HL-60 (cell line): Measurements from ENCODE around the gene ACSM4.

Source experiments
- DNase-seq, 2 experiments: peaks; one replicate each; pipeline ENCODE4 v3.0.0-alpha.2; 2010 to 2020; ENCODE audit warnings: low read depth in 1 of 2, low spot score in 1 of 2
- H3K27ac ChIP-seq: fragments of 250-450 bp; sonication (Bioruptor Pico); replicated peaks from 2 replicates; pipeline ENCODE4 v1.5.1; 2020; ENCODE audit warnings: mild to moderate bottlenecking, moderate library complexity
- H3K27me3 ChIP-seq: fragments of 250-450 bp; sonication (Bioruptor Pico); 2 replicates; pipeline ENCODE4 v1.5.1; 2021; ENCODE audit warnings: mild to moderate bottlenecking, moderate library complexity; ENCODE audit not compliant: insufficient read depth, poor library complexity, severe bottlenecking
- H3K4me3 ChIP-seq: replicated peaks from 2 replicates; pipeline ENCODE4 v1.5.1; 2011; ENCODE audit warnings: mild to moderate bottlenecking, control low read depth, low read length; ENCODE audit not compliant: insufficient read depth
- GABPA ChIP-seq: IDR thresholded peaks from 2 replicates; pipeline ENCODE4 v1.6.1; 2012; ENCODE audit warnings: low read depth
- POLR2AphosphoS5 ChIP-seq: IDR thresholded peaks from 2 replicates; pipeline ENCODE4 v1.6.1; 2012; ENCODE audit warnings: low read depth
- SPI1 ChIP-seq: IDR thresholded peaks from 2 replicates; pipeline ENCODE4 v1.6.1; 2012; ENCODE audit warnings: low read depth, mild to moderate bottlenecking, borderline replicate concordance
- TF ChIP-seq, protein P1 (sequence below): IDR thresholded peaks from one replicate; pipeline ENCODE4 v1.5.1; 2011; ENCODE audit warnings: low read length, control low read depth, inconsistent platforms; ENCODE audit not compliant: insufficient read depth
- TF ChIP-seq, protein P2 (sequence below): IDR thresholded peaks from 2 replicates; pipeline ENCODE4 v1.6.1; 2012; ENCODE audit warnings: low read depth; ENCODE audit not compliant: insufficient replicate concordance

ACSM4 gene

DNA sequence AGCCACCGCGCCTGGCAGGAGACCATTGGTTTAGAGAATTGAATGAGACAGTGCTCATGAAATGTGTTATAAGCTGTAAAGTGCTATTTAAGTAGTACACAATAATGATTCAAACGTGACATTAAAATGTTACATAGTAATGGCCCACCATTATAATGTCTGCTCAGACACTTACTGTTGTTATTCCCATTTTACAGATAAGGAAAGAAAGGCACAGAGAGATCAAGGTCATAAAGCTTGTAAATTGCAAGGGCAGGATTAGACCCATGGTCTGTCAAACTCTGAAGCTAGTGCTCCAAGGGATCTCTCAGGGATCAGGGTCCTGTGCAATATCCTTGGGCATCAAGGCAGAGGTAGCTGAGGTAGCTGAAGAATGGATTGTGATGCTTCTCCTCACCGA, 6.2 kb downstream of the ACSM4 start:
- H3K27ac ChIP-seq = no peak overlapping the region
- H3K4me3 ChIP-seq = no peak overlapping the region

DNA sequence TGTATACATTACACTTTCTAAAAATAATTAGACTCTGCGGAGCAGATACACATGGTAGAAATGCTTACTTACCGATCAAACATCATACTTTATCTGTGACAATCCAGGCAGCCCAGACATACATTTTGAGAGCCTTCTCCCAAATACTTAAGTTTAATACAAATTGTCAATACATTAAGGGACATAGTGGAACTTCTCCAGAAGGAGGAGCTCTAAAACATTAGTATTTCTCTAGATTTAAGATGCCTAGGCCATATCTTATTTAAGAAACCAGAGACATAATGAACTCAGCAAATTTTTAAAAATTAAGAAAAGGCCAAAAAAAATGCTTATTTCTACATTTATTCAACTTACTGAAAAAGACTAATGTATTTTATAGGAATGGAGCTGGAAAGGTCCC, 16.1 kb downstream of the ACSM4 start:
- Histone ChIP-seq H3K27ac (no peak overlapping the region), H3K4me3 (no peak overlapping the region)

More for the DNA sequence above, 6.2 kb downstream of the ACSM4 start:
- no peaks in the 10 kb centered on the region for H3K27me3 ChIP-seq
- DNase-seq = no peak
- TF ChIP-seq, protein P1, sequence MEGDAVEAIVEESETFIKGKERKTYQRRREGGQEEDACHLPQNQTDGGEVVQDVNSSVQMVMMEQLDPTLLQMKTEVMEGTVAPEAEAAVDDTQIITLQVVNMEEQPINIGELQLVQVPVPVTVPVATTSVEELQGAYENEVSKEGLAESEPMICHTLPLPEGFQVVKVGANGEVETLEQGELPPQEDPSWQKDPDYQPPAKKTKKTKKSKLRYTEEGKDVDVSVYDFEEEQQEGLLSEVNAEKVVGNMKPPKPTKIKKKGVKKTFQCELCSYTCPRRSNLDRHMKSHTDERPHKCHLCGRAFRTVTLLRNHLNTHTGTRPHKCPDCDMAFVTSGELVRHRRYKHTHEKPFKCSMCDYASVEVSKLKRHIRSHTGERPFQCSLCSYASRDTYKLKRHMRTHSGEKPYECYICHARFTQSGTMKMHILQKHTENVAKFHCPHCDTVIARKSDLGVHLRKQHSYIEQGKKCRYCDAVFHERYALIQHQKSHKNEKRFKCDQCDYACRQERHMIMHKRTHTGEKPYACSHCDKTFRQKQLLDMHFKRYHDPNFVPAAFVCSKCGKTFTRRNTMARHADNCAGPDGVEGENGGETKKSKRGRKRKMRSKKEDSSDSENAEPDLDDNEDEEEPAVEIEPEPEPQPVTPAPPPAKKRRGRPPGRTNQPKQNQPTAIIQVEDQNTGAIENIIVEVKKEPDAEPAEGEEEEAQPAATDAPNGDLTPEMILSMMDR = no peak
- TF ChIP-seq SPI1 (no peak), POLR2AphosphoS5 (no peak), GABPA (no peak)
- TF ChIP-seq, protein P2, sequence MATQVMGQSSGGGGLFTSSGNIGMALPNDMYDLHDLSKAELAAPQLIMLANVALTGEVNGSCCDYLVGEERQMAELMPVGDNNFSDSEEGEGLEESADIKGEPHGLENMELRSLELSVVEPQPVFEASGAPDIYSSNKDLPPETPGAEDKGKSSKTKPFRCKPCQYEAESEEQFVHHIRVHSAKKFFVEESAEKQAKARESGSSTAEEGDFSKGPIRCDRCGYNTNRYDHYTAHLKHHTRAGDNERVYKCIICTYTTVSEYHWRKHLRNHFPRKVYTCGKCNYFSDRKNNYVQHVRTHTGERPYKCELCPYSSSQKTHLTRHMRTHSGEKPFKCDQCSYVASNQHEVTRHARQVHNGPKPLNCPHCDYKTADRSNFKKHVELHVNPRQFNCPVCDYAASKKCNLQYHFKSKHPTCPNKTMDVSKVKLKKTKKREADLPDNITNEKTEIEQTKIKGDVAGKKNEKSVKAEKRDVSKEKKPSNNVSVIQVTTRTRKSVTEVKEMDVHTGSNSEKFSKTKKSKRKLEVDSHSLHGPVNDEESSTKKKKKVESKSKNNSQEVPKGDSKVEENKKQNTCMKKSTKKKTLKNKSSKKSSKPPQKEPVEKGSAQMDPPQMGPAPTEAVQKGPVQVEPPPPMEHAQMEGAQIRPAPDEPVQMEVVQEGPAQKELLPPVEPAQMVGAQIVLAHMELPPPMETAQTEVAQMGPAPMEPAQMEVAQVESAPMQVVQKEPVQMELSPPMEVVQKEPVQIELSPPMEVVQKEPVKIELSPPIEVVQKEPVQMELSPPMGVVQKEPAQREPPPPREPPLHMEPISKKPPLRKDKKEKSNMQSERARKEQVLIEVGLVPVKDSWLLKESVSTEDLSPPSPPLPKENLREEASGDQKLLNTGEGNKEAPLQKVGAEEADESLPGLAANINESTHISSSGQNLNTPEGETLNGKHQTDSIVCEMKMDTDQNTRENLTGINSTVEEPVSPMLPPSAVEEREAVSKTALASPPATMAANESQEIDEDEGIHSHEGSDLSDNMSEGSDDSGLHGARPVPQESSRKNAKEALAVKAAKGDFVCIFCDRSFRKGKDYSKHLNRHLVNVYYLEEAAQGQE = no peak

DNA sequence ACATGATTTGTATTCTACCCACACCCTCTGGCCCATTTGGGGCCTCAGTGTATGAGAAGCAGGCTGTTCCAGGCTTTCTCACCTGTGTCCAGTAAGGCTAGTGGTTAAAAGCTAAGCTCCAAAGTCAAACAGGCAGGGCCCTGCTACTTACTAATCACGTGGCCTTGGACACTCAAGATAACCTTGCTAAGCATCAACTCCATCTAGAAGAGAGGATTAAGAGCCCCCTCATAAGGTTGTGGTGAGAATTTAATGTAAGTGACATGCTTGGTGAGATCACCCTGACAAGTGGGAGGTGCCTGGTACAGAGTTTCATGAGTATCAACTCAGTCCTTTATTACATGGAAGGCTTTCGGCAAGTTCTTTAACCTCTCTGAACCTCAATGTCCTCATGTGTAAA, 17.8 kb downstream of the ACSM4 start:
- DNase-seq = no peak
- H3K4me3 ChIP-seq = no peak overlapping the region
- H3K27me3 ChIP-seq = no peaks in the 10 kb centered on the region
- TF ChIP-seq, protein P1 = no peak
- TF ChIP-seq, protein P2 = no peak
- TF ChIP-seq SPI1 (no peak), GABPA (no peak), POLR2AphosphoS5 (no peak)
- H3K27ac ChIP-seq = no peak overlapping the region

More for the DNA sequence above, 16.1 kb downstream of the ACSM4 start:
- no peak for DNase-seq
- H3K27me3 ChIP-seq = no peaks in the 10 kb centered on the region
- TF ChIP-seq, protein P2 = no peak
- TF ChIP-seq SPI1 (no peak), POLR2AphosphoS5 (no peak), GABPA (no peak)
- TF ChIP-seq, protein P1 = no peak
